Stimulated activated CD8-positive, alpha-beta memory T cell treated with anti-CD3 and anti-CD28 coated beads, Interleukin-4, amount 100 ng/mL, for 1 hour (primary cell): ENCODE measurements around the gene TMC5.

ENCODE experiments used
- DNase-seq, 2 donors: peaks; one replicate each; pipeline ENCODE4 v3.0.0-alpha.2; 2020; ENCODE audit warnings: low read depth in 2 of 2, low spot score in 1 of 2

The TMC5 gene

GRCh38 chr16:19460397-19460796 lies 42.7 kb downstream of the TMC5 start:
- DNase-seq = no peak

GRCh38 chr16:19463468-19464315 lies 46.0 kb downstream of the TMC5 start:
- DNase-seq = no peak

GRCh38 chr16:19468300-19468699 lies 50.6 kb downstream of the TMC5 start:
- DNase-seq = no peak

GRCh38 chr16:19472482-19472881 lies 54.8 kb downstream of the TMC5 start:
- no peak for DNase-seq

- DNase-seq = no peak
Measured at GRCh38 chr16:19474617-19475016, 56.9 kb downstream of the TMC5 start.

GRCh38 chr16:19478505-19478904 lies 60.8 kb downstream of the TMC5 start:
- no peak for DNase-seq

- no peak for DNase-seq
Measured at GRCh38 chr16:19479302-19479721, 61.6 kb downstream of the TMC5 start.

- no peak for DNase-seq
Measured at GRCh38 chr16:19481296-19481695, 63.6 kb downstream of the TMC5 start.

GRCh38 chr16:19481769-19482168 lies 64.1 kb downstream of the TMC5 start:
- DNase-seq = no peak

- no peak for DNase-seq
Measured at GRCh38 chr16:19482291-19482690, 64.6 kb downstream of the TMC5 start.

GRCh38 chr16:19484096-19484495 lies 66.4 kb downstream of the TMC5 start:
- DNase-seq = no peak

GRCh38 chr16:19485611-19486010 lies 67.9 kb downstream of the TMC5 start:
- DNase-seq = no peak

GRCh38 chr16:19486051-19486450 lies 68.4 kb downstream of the TMC5 start:
- DNase-seq = no peak

GRCh38 chr16:19486750-19487325 lies 69.2 kb downstream of the TMC5 start:
- DNase-seq = no peak

GRCh38 chr16:19488213-19488640 lies 70.5 kb downstream of the TMC5 start:
- no peak for DNase-seq

GRCh38 chr16:19490619-19491018 lies 72.9 kb downstream of the TMC5 start:
- no peak for DNase-seq

- DNase-seq = no peak
Measured at GRCh38 chr16:19497176-19497575, 79.5 kb downstream of the TMC5 start.

- no peak for DNase-seq
Measured at GRCh38 chr16:19499006-19499405, 81.3 kb downstream of the TMC5 start.

GRCh38 chr16:19499481-19499880 lies 81.8 kb downstream of the TMC5 start:
- no peak for DNase-seq

- DNase-seq = peak in 1 of 2 donors; percentile 27
Measured at GRCh38 chr16:19502395-19503131, 84.9 kb downstream of the TMC5 start.

GRCh38 chr16:19503461-19504075 lies 85.9 kb downstream of the TMC5 start:
- DNase-seq = no peak
